Bronchial epithelial cell (primary cell): ENCODE measurements around the gene PAM. TPM values are rescaled to one million over a fixed set of nuclear protein-coding genes. Genes with fewer than 3 reads are reported as not detected.

ENCODE experiments used
- DNase-seq: peaks from one replicate; pipeline ENCODE4 v3.0.0-alpha.2; 2010; ENCODE audit warnings: low read depth
- FAIRE-seq: peaks from 2 replicates; lab custom pipeline; 2011; peaks lifted over from hg19 to GRCh38; lab: Jason Lieb, UNC
- H3K27me3 ChIP-seq: 2 replicates; pipeline ENCODE4 v1.5.1; 2011; ENCODE audit warnings: low read length; ENCODE audit not compliant: control insufficient read depth, insufficient read depth
- H3K36me3 ChIP-seq: 2 replicates; pipeline ENCODE4 v1.5.1; 2011; ENCODE audit warnings: low read length; ENCODE audit not compliant: control insufficient read depth, insufficient read depth
- H3K4me3 ChIP-seq: 2 replicates; pipeline ENCODE4 v1.5.1; 2011; ENCODE audit warnings: mild to moderate bottlenecking, low read depth, low read length, control low read depth
- total RNA-seq: library from RNA; depleted of rRNA; stranded (reverse); fragments of >200 nt; gene quantifications from 2 replicates; pipeline ENCODE4 v1.2.1, GENCODE V29; 2014
- TF ChIP-seq, protein P1 (sequence below): IDR thresholded peaks from 2 replicates; pipeline ENCODE4 v1.5.1; 2011; ENCODE audit warnings: mild to moderate bottlenecking, moderate library complexity, low read length, control low read depth, inconsistent platforms; ENCODE audit not compliant: insufficient read depth, severe bottlenecking

PAM gene
- total RNA-seq, 1 donor from 2014 or later: 68.4 TPM

DNA sequence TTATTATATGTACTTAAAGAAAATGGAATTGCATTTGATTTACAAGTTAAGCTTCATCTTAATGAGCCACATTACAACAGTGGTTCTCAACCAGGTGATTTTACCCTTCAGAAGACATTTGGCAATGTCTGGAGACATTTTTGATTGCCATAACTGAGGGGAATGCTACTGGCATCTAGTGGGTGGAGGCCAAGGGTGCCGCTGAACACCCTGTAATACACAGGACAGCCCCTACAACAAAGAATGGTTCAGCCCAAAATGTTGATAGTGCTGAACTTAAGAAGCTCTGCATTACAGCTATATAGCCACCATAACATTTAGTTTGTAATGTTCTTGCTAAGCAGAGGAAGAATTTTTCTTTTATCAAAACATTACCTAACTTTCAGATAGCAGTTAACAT, 103.1 kb downstream of the PAM start:
- no peak overlapping the region for H3K4me3 ChIP-seq
- FAIRE-seq (no peak), DNase-seq (no peak)
- H3K27me3 ChIP-seq: no peaks in the 10 kb centered on the region
- no peaks in the 10 kb centered on the region for H3K36me3 ChIP-seq
- TF ChIP-seq, protein P1, sequence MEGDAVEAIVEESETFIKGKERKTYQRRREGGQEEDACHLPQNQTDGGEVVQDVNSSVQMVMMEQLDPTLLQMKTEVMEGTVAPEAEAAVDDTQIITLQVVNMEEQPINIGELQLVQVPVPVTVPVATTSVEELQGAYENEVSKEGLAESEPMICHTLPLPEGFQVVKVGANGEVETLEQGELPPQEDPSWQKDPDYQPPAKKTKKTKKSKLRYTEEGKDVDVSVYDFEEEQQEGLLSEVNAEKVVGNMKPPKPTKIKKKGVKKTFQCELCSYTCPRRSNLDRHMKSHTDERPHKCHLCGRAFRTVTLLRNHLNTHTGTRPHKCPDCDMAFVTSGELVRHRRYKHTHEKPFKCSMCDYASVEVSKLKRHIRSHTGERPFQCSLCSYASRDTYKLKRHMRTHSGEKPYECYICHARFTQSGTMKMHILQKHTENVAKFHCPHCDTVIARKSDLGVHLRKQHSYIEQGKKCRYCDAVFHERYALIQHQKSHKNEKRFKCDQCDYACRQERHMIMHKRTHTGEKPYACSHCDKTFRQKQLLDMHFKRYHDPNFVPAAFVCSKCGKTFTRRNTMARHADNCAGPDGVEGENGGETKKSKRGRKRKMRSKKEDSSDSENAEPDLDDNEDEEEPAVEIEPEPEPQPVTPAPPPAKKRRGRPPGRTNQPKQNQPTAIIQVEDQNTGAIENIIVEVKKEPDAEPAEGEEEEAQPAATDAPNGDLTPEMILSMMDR: no peak

- Histone ChIP-seq H3K36me3 (no peaks in the 10 kb centered on the region), H3K27me3 (no peaks in the 10 kb centered on the region), H3K4me3 (no peak overlapping the region)
- TF ChIP-seq, protein P1: no peak
- FAIRE-seq (no peak), DNase-seq (peak; percentile 77)
These were observed 103.7 kb downstream of the PAM start for GRCh38 chr5:102858808-102859207.

GRCh38 chr5:102860035-102860434, 104.9 kb downstream of the PAM start:
- no peaks in the 10 kb centered on the region for H3K27me3 ChIP-seq
- TF ChIP-seq, protein P1: no peak
- no peak for DNase-seq
- FAIRE-seq: no peak
- no peak overlapping the region for H3K4me3 ChIP-seq
- H3K36me3 ChIP-seq: no peaks in the 10 kb centered on the region

GRCh38 chr5:102863058-102863457, 108.0 kb downstream of the PAM start:
- no peak for FAIRE-seq
- TF ChIP-seq, protein P1: no peak

GRCh38 chr5:102863764-102864560, 108.9 kb downstream of the PAM start:
- H3K4me3 ChIP-seq: no peak overlapping the region
- FAIRE-seq (no peak), DNase-seq (no peak)
- TF ChIP-seq, protein P1: no peak
- H3K27me3 ChIP-seq: no peaks in the 10 kb centered on the region
- no peaks in the 10 kb centered on the region for H3K36me3 ChIP-seq

More at GRCh38 chr5:102863058-102863457, 108.0 kb downstream of the PAM start:
- Histone ChIP-seq H3K4me3 (no peak overlapping the region), H3K36me3 (no peaks in the 10 kb centered on the region), H3K27me3 (no peaks in the 10 kb centered on the region)
- no peak for DNase-seq
